Liver (tissue), 3 donors: ENCODE measurements around the gene ELP5.

Source experiments
- CTCF ChIP-seq: fragments of 150-350 bp; IDR thresholded peaks from 2 replicates; pipeline ENCODE4 v1.5.1; 2017; ENCODE audit warnings: improper control_type of control experiment, low read depth, low read length; ENCODE audit not compliant: missing input control
- EGR1 ChIP-seq, 2 donors: IDR thresholded peaks; 2 replicates each; pipeline ENCODE4 v1.6.1; 2016 to 2018; ENCODE audit warnings: antibody characterized with exemption in 2 of 2, low read depth in 2 of 2
- MAX ChIP-seq: IDR thresholded peaks from 2 replicates; pipeline ENCODE4 v1.6.1; 2016; ENCODE audit warnings: antibody characterized with exemption
- RAD21 ChIP-seq, 2 donors: IDR thresholded peaks; 2 replicates each; pipeline ENCODE4 v1.6.1; 2016; ENCODE audit warnings: antibody characterized with exemption in 2 of 2, mild to moderate bottlenecking in 2 of 2
- REST ChIP-seq: IDR thresholded peaks from 2 replicates; pipeline ENCODE4 v1.6.1; 2016; ENCODE audit warnings: antibody characterized with exemption, mild to moderate bottlenecking
- SP1 ChIP-seq: IDR thresholded peaks from 2 replicates; pipeline ENCODE4 v1.6.1; 2018; ENCODE audit warnings: antibody characterized with exemption, mild to moderate bottlenecking
- TAF1 ChIP-seq: conservative IDR thresholded peaks from 2 replicates; pipeline ENCODE4 v1.6.1; 2016; ENCODE audit warnings: antibody characterized with exemption, mild to moderate bottlenecking
- YY1 ChIP-seq: IDR thresholded peaks from 2 replicates; pipeline ENCODE4 v1.6.1; 2016; ENCODE audit warnings: antibody characterized with exemption, mild to moderate bottlenecking
- donor health status: healthy.
- donor health status: healthy.

GRCh38 chr17:7306911-7307685, 55.1 kb downstream of the ELP5 start, which contains the start of gene EIF5A:
- TF ChIP-seq CTCF (no peak), TAF1 (peak; percentile 80), RAD21 (IDR thresholded peaks at IDR 0.05) (peak; percentile 5 to 20), YY1 (peak; percentile 97), EGR1 (IDR thresholded peaks at IDR 0.05; ENCODE audit: low read depth in 2 of 2) (peak; percentile 98 to 100), REST (peak; percentile 92), SP1 (peak; percentile 75), MAX (peak; percentile 93)
